Measurements from ENCODE around the gene HSPA1B. TPM values are rescaled to one million over a fixed set of nuclear protein-coding genes. Genes with fewer than 3 reads are reported as not detected.

The HSPA1B gene
- total RNA-seq (ENCODE audit: low replicate concordance) = 132 and 252 TPM in 2 replicates
- long read RNA-seq, transcript HSPA1B-201 (1 exons, 2,521 nt) = major isoform, 65 of 65 reads
- long read RNA-seq, partial matches to known transcripts = 0 of 65 reads
- long read RNA-seq, other reads (novel, unspliced or antisense) = 0 of 65 reads

- Mint-ChIP-seq H3K27ac (peak within 1 kb of the TSS; percentile 99), H3K36me3 (peaks cover 7% of the 10 kb centered on the region), H3K4me3 (peak within 1 kb of the TSS; percentile 91), H3K4me1 (ENCODE audit: unreplicated experiment) (peaks cover 45% of the 10 kb centered on the region), H3K27me3 (no peaks in the 10 kb centered on the region), H3K9me3 (no peaks in the 10 kb centered on the region)
- DNase-seq (ENCODE audit: extremely low spot score, unreplicated experiment) = peak; percentile 97
- no peak for TF ChIP-seq CTCF (conservative IDR thresholded peaks at IDR 0.05)
These were observed at the start of gene HSPA1B for GRCh38 chr6:31827286-31828079. TSS of gene HSPA1B (plus strand) at chr6:31827738. CDS start at chr6:31827951, 213 bp downstream.

- Mint-ChIP-seq H3K4me1 (ENCODE audit: unreplicated experiment) (peaks cover 11% of the 10 kb centered on the region), H3K36me3 (peaks cover 4% of the 10 kb centered on the region), H3K27ac (peak overlapping the region; percentile 56), H3K4me3 (no peak overlapping the region), H3K9me3 (no peaks in the 10 kb centered on the region), H3K27me3 (no peaks in the 10 kb centered on the region)
- TF ChIP-seq CTCF (conservative IDR thresholded peaks at IDR 0.05) = no peak
- no peak for DNase-seq (ENCODE audit: extremely low spot score, unreplicated experiment)
These were observed 49.3 kb upstream of the HSPA1B start for GRCh38 chr6:31778193-31778592.

GRCh38 chr6:31778999-31779885 lies 48.3 kb upstream of the HSPA1B start:
- H3K27ac Mint-ChIP-seq = no peak overlapping the region
- peaks cover 11% of the 10 kb centered on the region for H3K4me1 Mint-ChIP-seq (ENCODE audit: unreplicated experiment)
- H3K9me3 Mint-ChIP-seq = no peaks in the 10 kb centered on the region
- H3K36me3 Mint-ChIP-seq = peaks cover 4% of the 10 kb centered on the region
- no peak for DNase-seq (ENCODE audit: extremely low spot score, unreplicated experiment)
- TF ChIP-seq CTCF (conservative IDR thresholded peaks at IDR 0.05) = no peak
- no peaks in the 10 kb centered on the region for H3K27me3 Mint-ChIP-seq
- H3K4me3 Mint-ChIP-seq = no peak overlapping the region

GRCh38 chr6:31779908-31780307 lies 47.6 kb upstream of the HSPA1B start:
- no peak for DNase-seq (ENCODE audit: extremely low spot score, unreplicated experiment)
- Mint-ChIP-seq H3K27me3 (no peaks in the 10 kb centered on the region), H3K4me1 (ENCODE audit: unreplicated experiment) (peaks cover 11% of the 10 kb centered on the region), H3K4me3 (no peak overlapping the region), H3K27ac (no peak overlapping the region), H3K36me3 (peaks cover 4% of the 10 kb centered on the region), H3K9me3 (no peaks in the 10 kb centered on the region)
- TF ChIP-seq CTCF (conservative IDR thresholded peaks at IDR 0.05) = no peak

- DNase-seq (ENCODE audit: extremely low spot score, unreplicated experiment) = no peak
- H3K27me3 Mint-ChIP-seq = no peaks in the 10 kb centered on the region
- peak overlapping the region; percentile 8 for H3K27ac Mint-ChIP-seq
- no peak for TF ChIP-seq CTCF (conservative IDR thresholded peaks at IDR 0.05)
- H3K4me3 Mint-ChIP-seq = no peak overlapping the region
- H3K9me3 Mint-ChIP-seq = no peaks in the 10 kb centered on the region
- H3K36me3 Mint-ChIP-seq = peaks cover 4% of the 10 kb centered on the region
- peaks cover 6% of the 10 kb centered on the region for H3K4me1 Mint-ChIP-seq (ENCODE audit: unreplicated experiment)
These were observed 46.9 kb upstream of the HSPA1B start for GRCh38 chr6:31780507-31781243.

All from type B pancreatic cell (in vitro differentiated cells).